GM18505 (cell line): ENCODE results near the gene RPS21.

Experiments used
- ATAC-seq: cut with Tn5 transposase; IDR thresholded peaks from one replicate; pipeline ENCODE4 v1.9.1; 2021; ENCODE audit not compliant: unreplicated experiment
- POLR2A ChIP-seq: IDR thresholded peaks from 4 replicates; pipeline ENCODE4 v1.6.1; 2011; ENCODE audit warnings: borderline replicate concordance; ENCODE audit not compliant: insufficient read depth, insufficient read length; ENCODE audit errors: extremely low read depth

The RPS21 gene

GRCh38 chr20:62365814-62366369 lies 21.0 kb upstream of the RPS21 start:
- no peak for ATAC-seq
- TF ChIP-seq POLR2A = no peak

DNA sequence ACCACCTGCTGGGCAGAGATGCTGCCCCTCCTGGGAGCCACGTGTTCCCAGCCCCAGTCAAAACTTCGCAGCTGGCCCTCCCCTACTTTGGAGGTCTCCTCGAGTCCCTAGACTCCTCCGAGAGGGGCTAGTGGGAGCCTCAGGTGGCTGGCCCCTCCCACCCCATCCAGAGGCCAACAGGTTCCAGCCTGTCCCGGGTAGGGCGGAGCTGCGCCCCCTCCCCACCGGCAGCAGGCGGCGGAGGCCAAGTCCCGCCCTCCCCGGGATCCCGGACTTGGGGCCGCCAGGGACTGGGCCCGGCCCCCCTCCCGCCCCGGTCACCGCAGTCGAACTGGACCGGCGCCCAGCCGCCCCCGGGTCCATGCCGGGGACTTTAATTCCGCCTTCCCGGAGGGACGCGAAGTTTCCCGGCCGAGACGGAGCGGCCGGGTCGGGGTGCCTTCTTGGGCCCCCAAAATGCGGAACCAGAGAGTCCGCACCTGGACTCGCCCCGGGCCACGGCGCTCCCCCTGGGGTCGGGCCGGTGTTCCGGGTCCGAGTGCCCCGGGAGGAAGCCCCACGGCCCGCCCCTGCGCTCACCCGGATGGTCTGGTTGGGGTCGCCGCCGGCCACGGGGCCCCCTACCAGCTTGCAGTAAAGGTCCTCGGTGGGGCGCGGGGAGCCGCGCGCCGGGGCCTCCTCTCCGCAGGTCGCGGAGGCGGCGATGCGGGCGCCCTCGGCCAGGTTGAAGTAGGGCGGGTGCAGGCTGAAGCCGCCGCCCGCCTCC lies 20.4 kb upstream of the RPS21 start:
- ATAC-seq = no peak
- TF ChIP-seq POLR2A = no peak

DNA sequence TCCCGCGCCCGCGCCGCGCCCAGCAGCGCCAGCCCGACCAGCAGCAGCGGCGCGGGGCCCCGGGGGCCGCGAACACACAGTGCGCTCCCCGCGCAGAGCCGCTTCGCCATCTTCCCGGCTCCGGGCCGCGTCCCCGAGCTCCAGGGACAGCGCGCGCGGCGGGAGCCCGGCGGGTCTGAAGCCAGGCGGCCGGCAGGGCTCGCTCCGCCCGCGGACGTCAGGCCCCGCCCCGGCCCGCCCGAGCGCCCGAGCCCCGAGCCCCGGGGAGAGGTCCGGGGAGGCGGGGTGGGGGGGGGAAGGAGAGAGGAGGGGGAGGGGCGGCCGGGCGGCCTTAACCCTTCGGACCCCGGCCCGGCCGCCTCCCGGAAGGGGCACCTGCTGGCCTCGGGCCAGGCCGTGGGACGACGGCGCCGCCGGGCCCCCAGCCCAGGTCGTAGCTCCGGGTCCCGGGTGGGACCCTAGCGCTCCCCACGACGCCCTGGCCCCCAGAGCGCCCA lies 19.7 kb upstream of the RPS21 start, which contains the start of gene LAMA5:
Gene LAMA5, minus strand, starts transcription at position 177 of the 497 bp plus-strand sequence. Its CDS starts 67 bp downstream, at position 110.
- no peak for TF ChIP-seq POLR2A
- ATAC-seq = no peak

DNA sequence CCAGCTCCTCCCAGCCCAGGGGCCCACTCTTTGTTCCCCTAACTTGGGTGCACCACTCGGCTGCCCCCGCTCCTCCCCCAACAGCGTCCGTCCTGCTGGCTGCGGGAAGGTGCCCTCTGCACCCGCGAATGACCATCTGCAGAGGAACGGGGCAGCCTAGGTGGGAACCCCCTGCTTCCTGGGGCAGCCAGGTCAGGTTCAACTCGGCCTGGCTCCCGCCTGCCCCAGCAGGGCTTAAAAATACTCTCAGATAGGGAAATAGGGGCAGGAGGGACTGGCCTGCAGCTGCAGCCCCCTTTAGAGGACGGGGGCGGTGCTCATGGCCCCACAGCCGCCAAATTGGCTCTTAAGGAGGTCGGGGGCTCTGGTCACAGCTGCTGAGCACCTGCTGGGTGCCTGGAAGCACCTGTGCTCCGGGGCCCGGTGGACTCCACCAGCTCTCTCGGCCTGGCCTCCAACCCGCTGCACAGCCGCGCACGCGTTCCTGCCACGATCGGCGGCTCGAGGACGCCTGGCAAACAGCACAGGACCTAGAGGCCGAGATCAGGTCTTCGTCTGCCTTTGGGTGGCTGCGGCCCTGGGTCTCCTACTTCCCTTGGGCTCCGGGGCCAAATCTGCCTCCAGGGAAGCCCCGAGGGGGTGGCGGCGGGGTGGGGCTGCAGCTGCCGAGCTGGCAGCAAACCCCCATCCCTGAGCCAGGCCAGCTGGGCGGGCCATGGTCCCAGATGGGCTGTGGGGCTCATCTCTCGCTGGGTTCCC lies 19.1 kb upstream of the RPS21 start:
- ATAC-seq = no peak
- no peak for TF ChIP-seq POLR2A

- TF ChIP-seq POLR2A = no peak
- no peak for ATAC-seq
Observed at GRCh38 chr20:62368392-62368975, 18.4 kb upstream of the RPS21 start.

- no peak for TF ChIP-seq POLR2A
- no peak for ATAC-seq
Observed at GRCh38 chr20:62368976-62369814, 17.7 kb upstream of the RPS21 start.

- no peak for TF ChIP-seq POLR2A
- no peak for ATAC-seq
Observed at GRCh38 chr20:62369815-62370114, 17.1 kb upstream of the RPS21 start.

DNA sequence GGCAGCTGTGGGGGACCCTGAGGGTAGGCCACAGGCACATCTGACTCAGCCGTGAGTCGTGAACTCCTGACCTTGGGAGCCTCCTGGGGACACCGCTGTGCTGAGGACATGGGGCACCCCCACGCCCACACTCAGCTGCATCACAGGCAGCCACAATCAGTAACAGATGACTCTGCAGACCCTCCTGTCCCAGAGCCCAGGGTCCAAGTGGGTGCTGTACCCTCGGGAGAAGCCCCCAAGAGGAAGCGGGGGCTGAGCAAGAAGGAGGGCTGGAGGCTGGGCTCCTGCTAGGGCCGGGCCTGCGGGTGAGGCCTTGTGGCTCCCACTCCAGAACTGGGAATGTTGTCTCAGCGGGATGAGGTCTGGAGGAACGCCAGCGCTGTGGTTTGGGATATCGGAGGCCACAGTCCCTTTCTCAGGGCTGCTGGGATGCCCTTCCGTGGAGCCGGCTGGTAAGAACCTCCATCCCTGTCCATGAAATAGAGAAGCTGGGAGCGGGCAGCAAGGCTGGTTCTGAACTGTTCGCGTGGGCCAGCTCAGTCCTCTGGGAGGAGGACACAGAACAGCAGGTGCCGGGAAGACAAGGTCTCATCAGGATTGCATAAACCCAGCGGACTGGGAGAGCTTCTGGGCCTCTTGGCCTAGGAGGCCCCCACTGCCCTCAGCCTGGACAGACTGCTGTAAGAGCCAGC lies 16.6 kb upstream of the RPS21 start:
- ATAC-seq = no peak
- no peak for TF ChIP-seq POLR2A

DNA sequence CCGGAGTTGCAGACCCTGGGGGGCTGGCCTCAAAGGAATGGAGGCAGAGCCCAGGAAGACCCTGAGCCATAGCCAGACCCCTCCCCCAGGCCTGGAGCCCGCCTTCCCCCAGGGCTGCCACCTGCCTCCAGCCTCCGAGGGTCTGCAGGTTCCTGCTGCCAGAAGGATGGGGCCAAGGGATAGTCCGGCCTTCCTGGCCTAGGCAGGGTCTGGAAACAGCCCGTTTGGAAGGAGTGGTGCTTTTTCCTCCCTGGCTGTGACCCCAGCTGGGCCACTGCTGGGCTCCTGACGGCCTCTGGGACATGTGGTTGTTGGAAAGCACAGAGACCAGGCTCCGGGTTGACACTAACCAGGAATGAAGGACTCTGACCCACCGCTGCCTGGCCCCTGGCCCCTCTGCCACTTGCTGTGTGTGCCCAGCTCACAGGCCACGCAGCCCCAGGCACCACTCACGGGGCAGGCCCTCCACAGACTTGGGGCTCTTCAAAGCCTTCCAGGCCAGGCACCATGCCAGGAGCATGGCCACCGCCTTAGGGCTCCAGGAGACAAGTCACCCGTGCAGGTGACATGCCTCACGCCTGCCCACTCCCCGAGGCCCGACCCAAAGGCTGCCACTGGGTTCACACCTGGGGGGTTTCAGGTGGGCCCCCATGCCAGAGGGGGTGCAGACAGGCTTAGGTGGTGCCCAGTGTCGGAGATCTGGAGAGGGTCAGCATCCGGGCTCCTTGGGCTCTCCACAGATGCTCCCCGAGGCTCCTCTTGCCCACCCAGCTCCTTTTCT lies 15.9 kb upstream of the RPS21 start:
- ATAC-seq = no peak
- no peak for TF ChIP-seq POLR2A

GRCh38 chr20:62371588-62372041 lies 15.3 kb upstream of the RPS21 start:
- TF ChIP-seq POLR2A = no peak
- no peak for ATAC-seq
